Measurements from ENCODE around the gene LUZP1.
A peak's percentile ranks its signal among the peaks of the same experiment; 100 is the strongest.

LUZP1 gene

GRCh38 chr1:23169195-23169575 lies 529 bp upstream of the LUZP1 start (continued):
- TF ChIP-seq, protein P1, sequence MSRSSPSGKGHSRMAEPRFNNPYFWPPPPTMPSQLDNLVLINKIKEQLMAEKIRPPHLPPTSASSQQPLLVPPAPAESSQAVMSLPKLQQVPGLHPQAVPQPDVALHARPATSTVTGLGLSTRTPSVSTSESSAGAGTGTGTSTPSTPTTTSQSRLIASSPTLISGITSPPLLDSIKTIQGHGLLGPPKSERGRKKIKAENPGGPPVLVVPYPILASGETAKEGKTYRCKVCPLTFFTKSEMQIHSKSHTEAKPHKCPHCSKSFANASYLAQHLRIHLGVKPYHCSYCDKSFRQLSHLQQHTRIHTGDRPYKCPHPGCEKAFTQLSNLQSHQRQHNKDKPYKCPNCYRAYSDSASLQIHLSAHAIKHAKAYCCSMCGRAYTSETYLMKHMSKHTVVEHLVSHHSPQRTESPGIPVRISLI (tag by site-specific recombination; IDR thresholded peaks at IDR 0.05), result peak; percentile 70; the same call in 1 of the 2 replicates
- TF ChIP-seq ZNF629 (tag by site-specific recombination; IDR thresholded peaks at IDR 0.05) (no peak), ZNF398 (tag by site-specific recombination; IDR thresholded peaks at IDR 0.05) (no peak), ZNF843 (tag by site-specific recombination; IDR thresholded peaks at IDR 0.05) (no peak), ZNF354C (tag by site-specific recombination; IDR thresholded peaks at IDR 0.05; ENCODE audit: borderline replicate concordance, low read depth) (no peak), ZNF266 (tag by site-specific recombination; IDR thresholded peaks at IDR 0.05; ENCODE audit: low read depth) (no peak), ZNF544 (tag by site-specific recombination; IDR thresholded peaks at IDR 0.05) (no peak), ZBTB7A (tag by site-specific recombination; IDR thresholded peaks at IDR 0.05; ENCODE audit: low read depth) (0 out of 2 replicates have a peak, but pooled peaks have one; percentile 14), ZNF133 (tag by site-specific recombination; IDR thresholded peaks at IDR 0.05) (no peak), ZNF16 (tag by site-specific recombination; IDR thresholded peaks at IDR 0.05; ENCODE audit: low read depth) (no peak), ZNF664 (tag by site-specific recombination; IDR thresholded peaks at IDR 0.05) (peak; percentile 98), SCRT2 (tag by site-specific recombination; IDR thresholded peaks at IDR 0.05) (no peak), ZNF24 (tag by site-specific recombination; IDR thresholded peaks at IDR 0.05) (no peak), ZNF529 (tag by site-specific recombination; IDR thresholded peaks at IDR 0.05; ENCODE audit: insufficient replicate concordance) (no peak), ZNF311 (tag by site-specific recombination; IDR thresholded peaks at IDR 0.05; ENCODE audit: borderline replicate concordance) (no peak), ZBTB6 (tag by site-specific recombination; IDR thresholded peaks at IDR 0.05) (no peak; the same call in 1 of the 2 replicates), SCRT1 (tag by site-specific recombination; IDR thresholded peaks at IDR 0.05; ENCODE audit: borderline replicate concordance) (no peak), ZNF366 (tag by site-specific recombination; conservative IDR thresholded peaks at IDR 0.05) (0 out of 2 replicates have a peak, but pooled peaks have one; percentile 22), ZNF426 (tag by site-specific recombination; IDR thresholded peaks at IDR 0.05) (no peak), ZBTB48 (tag by site-specific recombination; IDR thresholded peaks at IDR 0.05) (no peak)

DNA sequence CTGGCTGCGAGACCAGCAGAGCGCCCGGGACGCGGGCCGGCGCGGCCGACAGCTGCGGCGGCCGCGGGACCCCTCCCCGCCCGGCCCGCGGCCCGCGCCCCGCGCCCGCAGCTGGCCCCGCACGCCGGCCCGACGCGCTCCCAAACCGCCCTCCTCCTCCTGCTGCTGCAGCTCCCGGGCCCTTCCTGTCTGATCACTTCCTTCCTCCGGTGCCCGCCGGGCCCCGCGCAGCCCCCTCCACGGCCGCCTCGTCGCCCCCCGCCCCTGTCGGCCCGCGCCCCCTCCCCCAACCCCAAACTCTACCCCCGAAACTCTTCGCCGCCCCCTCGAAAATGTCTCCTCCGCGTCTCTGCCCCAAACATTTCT lies 594 bp downstream of the LUZP1 start:
- CTCF ChIA-PET, result interaction anchor here (0.7 to 1.3 kb wide), 2 partner anchors 48 to 69 kb away, joined by 5 to 7 read pairs; no protein-coding TSS in a partner anchor
- Histone ChIP-seq H3K27ac (ENCODE audit: extremely low read depth, low read depth, low read length) (peak overlapping the region; percentile 76), H3K4me1 (ENCODE audit: control insufficient read depth, insufficient read depth, low read length) (peaks cover 14% of the 10 kb centered on the region), H3K4me3 (ENCODE audit: low read depth, low read length) (peak overlapping the region; percentile 73), H3K36me3 (ENCODE audit: control insufficient read depth in 2 of 2, insufficient read depth in 1 of 2, low read length in 2 of 2) (no peaks in the 10 kb centered on the region), H3K9me3 (ENCODE audit: control insufficient read depth, insufficient read depth, low read depth, low read length) (no peaks in the 10 kb centered on the region)
- POLR2A ChIA-PET, result interaction anchor here (0.6 to 3.3 kb wide), 5 partner anchors 10 to 228 kb away, joined by 3 to 16 read pairs (median 5); no protein-coding TSS in a partner anchor
- TF ChIP-seq EGR2 (tag by site-specific recombination; IDR thresholded peaks at IDR 0.05; ENCODE audit: low read depth) (no peak), ZNF311 (tag by site-specific recombination; IDR thresholded peaks at IDR 0.05; ENCODE audit: borderline replicate concordance) (no peak), ZNF561 (tag by site-specific recombination; IDR thresholded peaks at IDR 0.05; ENCODE audit: borderline replicate concordance) (no peak), PRDM4 (tag by site-specific recombination; IDR thresholded peaks at IDR 0.05) (no peak), REPIN1 (tag by site-specific recombination; IDR thresholded peaks at IDR 0.05; ENCODE audit: low read depth) (no peak), ZNF114 (tag by site-specific recombination; IDR thresholded peaks at IDR 0.05) (no peak), SETDB1 (IDR thresholded peaks at IDR 0.05; ENCODE audit: insufficient read length, low read length) (no peak), MZF1 (tag by site-specific recombination; IDR thresholded peaks at IDR 0.05; ENCODE audit: borderline replicate concordance) (no peak), ZNF530 (tag by site-specific recombination; IDR thresholded peaks at IDR 0.05; ENCODE audit: low read depth) (no peak), KLF1 (tag by site-specific recombination; IDR thresholded peaks at IDR 0.05) (no peak), ZBTB1 (tag by site-specific recombination; IDR thresholded peaks at IDR 0.05) (no peak), ZNF830 (tag by site-specific recombination; IDR thresholded peaks at IDR 0.05; ENCODE audit: low read depth) (no peak), BCL11B (tag by site-specific recombination; IDR thresholded peaks at IDR 0.05; ENCODE audit: low read depth) (no peak), ZNF132 (tag by site-specific recombination; IDR thresholded peaks at IDR 0.05; ENCODE audit: borderline replicate concordance) (no peak)
